Fibroblast of lung (primary cell): ENCODE data around the gene NFAM1.

Experiments
- CTCF ChIP-seq, 2 donors: IDR thresholded peaks in 1 of 2; conservative IDR thresholded peaks in 1 of 2; 1 replicate in 1 of 2; 2 replicates in 1 of 2; pipeline ENCODE4 v1.5.1; 2011 to 2012; ENCODE audit warnings: low read length in 2 of 2, control low read depth in 1 of 2, inconsistent platforms in 1 of 2, low read depth in 1 of 2, mild to moderate bottlenecking in 1 of 2
- EZH2 ChIP-seq: IDR thresholded peaks from 2 replicates; pipeline ENCODE4 v1.5.1; 2012; ENCODE audit warnings: low read length, control low read depth, mild to moderate bottlenecking; ENCODE audit errors: missing control alignments

- TF ChIP-seq CTCF (conservative IDR thresholded peaks at IDR 0.05 in 1 of 2, IDR thresholded peaks at IDR 0.05 in 1 of 2; ENCODE audit: low read depth in 1 of 2, low read length in 2 of 2) (no peak), EZH2 (no peak)
Observed at GRCh38 chr22:42450862-42451261, 18.7 kb upstream of the NFAM1 start.
